CD4-positive, alpha-beta T cell (primary cell): Measurements from ENCODE around the gene AFAP1. TPM values are rescaled to one million over a fixed set of nuclear protein-coding genes. Genes with fewer than 3 reads are reported as not detected.

Experiments
- ATAC-seq: fragments of 200-7000 bp; cut with Tn5 transposase; one replicate; pipeline ENCODE4 v1.10.0; 2022; ENCODE audit warnings: mild to moderate bottlenecking; ENCODE audit not compliant: poor library complexity
- CTCF ChIA-PET: fragments of 350-600 bp; sonication (Branson Sonifier 250); formaldehyde crosslinking; loops from one replicate; lab custom pipeline; 2021; ENCODE audit warnings: antibody characterized with exemption, inconsistent platforms; lab: Charles Lee
- POLR2A ChIA-PET: fragments of 350-600 bp; sonication (Branson Sonifier 250); formaldehyde crosslinking; loops from one replicate; lab custom pipeline; 2021; ENCODE audit warnings: antibody characterized with exemption, inconsistent platforms; lab: Charles Lee
- DNase-seq, 14 experiments: peaks; one replicate each; pipeline ENCODE4 v3.0.0-alpha.2; 2013 to 2020; ENCODE audit warnings: mixed read lengths in 2 of 14
- H3K27ac ChIP-seq, 2 donors: one replicate each; pipeline versions ENCODE4 v1.5.1 to v1.7.0; 2013; ENCODE audit warnings: low read length in 2 of 2, low read depth in 1 of 2, mild to moderate bottlenecking in 1 of 2
- H3K27me3 ChIP-seq, 2 experiments: 1 replicate in 1 of 2; 2 replicates in 1 of 2; pipeline versions ENCODE4 v1.6.1 to v1.7.0; 2013; ENCODE audit warnings: low read length in 2 of 2, control low read depth in 1 of 2, mild to moderate bottlenecking in 1 of 2, moderate library complexity in 1 of 2; ENCODE audit not compliant: insufficient read depth in 2 of 2, control insufficient read depth in 1 of 2
- H3K36me3 ChIP-seq: one replicate; pipeline ENCODE4 v1.6.1; 2013; ENCODE audit warnings: low read length, control low read depth; ENCODE audit not compliant: insufficient read depth
- H3K4me1 ChIP-seq: one replicate; pipeline ENCODE4 v1.6.1; 2013; ENCODE audit warnings: low read length, control low read depth; ENCODE audit not compliant: insufficient read depth
- H3K4me3 ChIP-seq: one replicate; pipeline ENCODE4 v1.5.1; 2013; ENCODE audit warnings: mild to moderate bottlenecking, low read length, moderate library complexity
- H3K9me3 ChIP-seq, 2 experiments: 1 replicate in 1 of 2; 2 replicates in 1 of 2; pipeline versions ENCODE4 v1.6.1 to v1.7.0; 2013; ENCODE audit warnings: low read length in 2 of 2, mild to moderate bottlenecking in 2 of 2, control low read depth in 1 of 2, moderate library complexity in 1 of 2; ENCODE audit not compliant: control insufficient read depth in 1 of 2, insufficient read depth in 1 of 2
- H3K27ac Mint-ChIP-seq: one replicate; pipeline ENCODE4 v1.8.0; 2020; ENCODE audit warnings: mixed read lengths
- H3K27me3 Mint-ChIP-seq: one replicate; pipeline ENCODE4 v1.8.0; 2021; ENCODE audit warnings: mixed read lengths
- H3K36me3 Mint-ChIP-seq: one replicate; pipeline ENCODE4 v1.8.0; 2021; ENCODE audit warnings: low read depth, mixed read lengths
- H3K4me1 Mint-ChIP-seq: one replicate; pipeline ENCODE4 v1.8.0; 2021; ENCODE audit warnings: low read depth, mixed read lengths
- H3K4me3 Mint-ChIP-seq: one replicate; pipeline ENCODE4 v1.8.0; 2020; ENCODE audit warnings: mild to moderate bottlenecking, mixed read lengths
- H3K9me3 Mint-ChIP-seq: one replicate; pipeline ENCODE4 v1.8.0; 2020; ENCODE audit warnings: mixed read lengths
- intact Hi-C, 2 experiments: fragments of 100-400 bp; cut with DNase I in 1 of 2; cut with micrococcal nuclease in 1 of 2; formaldehyde crosslinking; loops; one replicate each; pipeline versions ENCODE4 v1.15.1 to v1.9.0; 2023 to 2025; cut with DNase I, micrococcal nuclease
- total RNA-seq, 174 experiments: library from RNA in 2 of 174; stranded (reverse) in 2 of 174; gene quantifications; one replicate each; pipeline ENCODE4 v1.2.3 and lab custom pipeline; 2021 to 2026
- TF ChIP-seq, protein P1 (sequence below): fragments of 200-600 bp; IDR thresholded peaks from one replicate; pipeline ENCODE4 v1.8.0; 2022; ENCODE audit warnings: antibody characterized with exemption, mild to moderate bottlenecking

The AFAP1 gene
- total RNA-seq, 2 experiments from 2014 or later = 9.8 to 10.9 TPM

DNA sequence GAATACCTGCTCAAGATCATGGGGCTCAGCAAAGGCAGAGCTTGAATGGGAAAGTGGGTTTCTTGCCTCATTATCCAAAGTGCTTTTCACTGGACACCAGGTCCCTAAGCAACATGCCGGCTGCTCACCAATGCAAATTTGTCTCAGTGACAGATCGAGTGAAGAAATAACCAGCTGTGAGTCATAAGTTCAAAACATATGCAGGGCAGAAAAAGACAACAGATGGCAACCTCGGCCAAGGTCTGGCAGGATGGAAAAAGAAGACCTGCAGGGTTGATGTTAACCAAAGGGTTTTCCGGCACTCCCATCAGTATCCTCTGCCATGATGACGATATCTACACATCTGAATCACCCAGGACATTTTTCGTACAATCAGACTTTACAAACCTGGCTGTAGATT, 124.1 kb downstream of the AFAP1 start:
- CTCF ChIA-PET = interaction anchor here (1.0 kb wide), 1 partner anchor 54 kb away, joined by 3 read pairs; no protein-coding TSS in a partner anchor
- no peak for DNase-seq
- H3K9me3 Mint-ChIP-seq = no peaks in the 10 kb centered on the region
- peaks cover 61% of the 10 kb centered on the region for H3K36me3 Mint-ChIP-seq
- no peaks in the 10 kb centered on the region for H3K27me3 Mint-ChIP-seq
- POLR2A ChIA-PET = no interaction called here
- H3K27ac Mint-ChIP-seq = no peak overlapping the region
- intact Hi-C loops = no loop called here
- no peaks in the 10 kb centered on the region for H3K9me3 ChIP-seq
- no peaks in the 10 kb centered on the region for H3K4me1 ChIP-seq
- H3K4me1 Mint-ChIP-seq = no peaks in the 10 kb centered on the region
- no peak for ATAC-seq
- H3K36me3 ChIP-seq = peaks cover 5% of the 10 kb centered on the region
- TF ChIP-seq, protein P1, sequence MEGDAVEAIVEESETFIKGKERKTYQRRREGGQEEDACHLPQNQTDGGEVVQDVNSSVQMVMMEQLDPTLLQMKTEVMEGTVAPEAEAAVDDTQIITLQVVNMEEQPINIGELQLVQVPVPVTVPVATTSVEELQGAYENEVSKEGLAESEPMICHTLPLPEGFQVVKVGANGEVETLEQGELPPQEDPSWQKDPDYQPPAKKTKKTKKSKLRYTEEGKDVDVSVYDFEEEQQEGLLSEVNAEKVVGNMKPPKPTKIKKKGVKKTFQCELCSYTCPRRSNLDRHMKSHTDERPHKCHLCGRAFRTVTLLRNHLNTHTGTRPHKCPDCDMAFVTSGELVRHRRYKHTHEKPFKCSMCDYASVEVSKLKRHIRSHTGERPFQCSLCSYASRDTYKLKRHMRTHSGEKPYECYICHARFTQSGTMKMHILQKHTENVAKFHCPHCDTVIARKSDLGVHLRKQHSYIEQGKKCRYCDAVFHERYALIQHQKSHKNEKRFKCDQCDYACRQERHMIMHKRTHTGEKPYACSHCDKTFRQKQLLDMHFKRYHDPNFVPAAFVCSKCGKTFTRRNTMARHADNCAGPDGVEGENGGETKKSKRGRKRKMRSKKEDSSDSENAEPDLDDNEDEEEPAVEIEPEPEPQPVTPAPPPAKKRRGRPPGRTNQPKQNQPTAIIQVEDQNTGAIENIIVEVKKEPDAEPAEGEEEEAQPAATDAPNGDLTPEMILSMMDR = no peak
- no peak overlapping the region for H3K4me3 Mint-ChIP-seq
- no peak overlapping the region for H3K27ac ChIP-seq
- no peaks in the 10 kb centered on the region for H3K27me3 ChIP-seq
- H3K4me3 ChIP-seq = no peak overlapping the region

DNA sequence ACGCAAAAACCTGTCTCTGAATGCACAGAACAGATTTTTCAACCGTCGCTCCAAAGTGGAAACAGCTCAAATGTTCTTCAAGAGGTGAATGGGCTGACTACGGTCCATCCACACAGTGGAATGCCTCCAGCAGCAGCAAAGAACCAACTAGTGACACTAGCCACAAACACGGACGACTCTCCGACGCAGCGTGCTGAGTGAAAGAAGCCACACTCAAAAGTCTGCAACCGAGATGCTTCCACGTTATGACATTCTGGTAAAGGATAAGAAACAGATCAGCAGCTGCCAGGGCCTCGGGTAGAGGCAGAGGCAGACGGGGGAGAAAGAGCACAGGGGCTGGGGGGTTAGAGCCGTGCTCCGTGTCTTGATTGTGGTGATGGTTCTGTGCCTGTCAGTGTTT, 125.2 kb downstream of the AFAP1 start:
- Mint-ChIP-seq H3K9me3 (no peaks in the 10 kb centered on the region), H3K36me3 (peaks cover 59% of the 10 kb centered on the region), H3K27ac (no peak overlapping the region), H3K27me3 (no peaks in the 10 kb centered on the region), H3K4me1 (no peaks in the 10 kb centered on the region), H3K4me3 (no peak overlapping the region)
- Histone ChIP-seq H3K27me3 (no peaks in the 10 kb centered on the region), H3K4me1 (no peaks in the 10 kb centered on the region), H3K9me3 (no peaks in the 10 kb centered on the region), H3K27ac (no peak overlapping the region), H3K36me3 (peaks cover 7% of the 10 kb centered on the region), H3K4me3 (no peak overlapping the region)
- TF ChIP-seq, protein P1 = no peak
- CTCF ChIA-PET = no interaction called here
- ATAC-seq (no peak), DNase-seq (no peak)
- intact Hi-C loops = no loop called here
- POLR2A ChIA-PET = no interaction called here

DNA sequence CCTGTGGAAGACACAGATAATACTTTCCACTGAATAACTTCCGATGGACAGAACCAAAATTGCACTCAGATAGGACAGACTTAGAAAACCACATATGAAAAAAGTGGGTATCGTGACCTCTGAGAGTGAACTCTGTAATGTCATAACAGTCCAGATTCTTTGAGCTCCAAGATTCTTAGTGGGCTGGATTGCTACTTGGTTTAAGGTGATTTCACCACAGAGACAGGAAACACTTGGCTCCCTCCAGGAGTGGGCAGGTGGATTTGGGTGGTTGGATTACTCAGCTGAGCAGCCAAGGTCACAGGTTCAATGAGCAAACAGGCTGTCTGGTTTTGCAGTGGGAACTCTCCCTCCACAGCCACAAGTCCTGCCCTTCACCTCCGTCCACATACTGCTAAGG, 126.0 kb downstream of the AFAP1 start:
- no peaks in the 10 kb centered on the region for H3K27me3 Mint-ChIP-seq
- intact Hi-C loops = no loop called here
- no peaks in the 10 kb centered on the region for H3K9me3 Mint-ChIP-seq
- H3K36me3 Mint-ChIP-seq = peaks cover 59% of the 10 kb centered on the region
- TF ChIP-seq, protein P1 = no peak
- no peak overlapping the region for H3K27ac Mint-ChIP-seq
- peaks cover 8% of the 10 kb centered on the region for H3K36me3 ChIP-seq
- H3K4me3 Mint-ChIP-seq = no peak overlapping the region
- H3K4me1 ChIP-seq = no peaks in the 10 kb centered on the region
- no peaks in the 10 kb centered on the region for H3K27me3 ChIP-seq
- CTCF ChIA-PET = no interaction called here
- no peak overlapping the region for H3K4me3 ChIP-seq
- ATAC-seq (no peak), DNase-seq (no peak)
- POLR2A ChIA-PET = interaction anchor here (0.8 kb wide), 1 partner anchor 706 kb away, joined by 3 read pairs; no protein-coding TSS in a partner anchor
- no peaks in the 10 kb centered on the region for H3K4me1 Mint-ChIP-seq
- H3K9me3 ChIP-seq = no peaks in the 10 kb centered on the region
- no peak overlapping the region for H3K27ac ChIP-seq
